GM19438 (cell line): ENCODE data around the gene NEURL2.
"Not testable (repeated sequence)": the region's sequence is repeated elsewhere in the genome, so short reads cannot be mapped to it uniquely, and the experiment has no call there.

ENCODE experiments used
- ATAC-seq: cut with Tn5 transposase; IDR thresholded peaks from one replicate; pipeline ENCODE4 v1.9.1; 2021; ENCODE audit warnings: low read depth; ENCODE audit not compliant: unreplicated experiment

Gene NEURL2

DNA sequence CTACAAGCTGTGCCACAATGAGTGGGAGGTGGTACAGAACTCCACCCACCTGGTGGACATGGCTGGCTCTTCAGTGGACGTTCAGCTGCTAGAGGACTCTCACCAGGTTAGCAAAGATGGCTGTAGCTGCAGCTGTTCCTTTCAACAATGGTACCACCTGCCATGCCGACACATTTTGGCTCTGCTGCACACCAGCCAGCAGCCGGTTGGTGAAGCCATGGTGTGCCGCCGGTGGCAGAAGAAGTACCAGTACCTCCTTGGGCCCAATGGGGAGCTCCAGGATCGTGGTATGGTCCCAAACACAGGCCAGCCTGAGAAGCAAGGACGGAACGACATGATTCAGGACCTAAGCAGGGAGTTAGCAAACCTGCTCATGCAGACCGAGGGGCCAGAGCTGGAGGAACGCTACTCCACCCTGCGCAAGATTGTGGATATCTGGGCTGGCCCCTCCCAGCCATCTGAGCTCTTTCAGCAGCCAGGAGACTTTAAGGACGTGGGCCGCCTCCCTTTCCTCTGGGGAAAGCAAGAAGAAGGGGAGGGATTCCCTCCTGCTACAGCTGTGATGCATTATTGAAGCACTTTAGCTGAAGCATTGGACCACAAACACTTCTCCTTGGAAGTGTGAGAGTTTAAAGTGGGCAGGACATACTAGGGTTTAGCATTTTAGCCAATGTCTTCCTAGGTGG, 12.8 kb downstream of the NEURL2 start:
- no peak for ATAC-seq

DNA sequence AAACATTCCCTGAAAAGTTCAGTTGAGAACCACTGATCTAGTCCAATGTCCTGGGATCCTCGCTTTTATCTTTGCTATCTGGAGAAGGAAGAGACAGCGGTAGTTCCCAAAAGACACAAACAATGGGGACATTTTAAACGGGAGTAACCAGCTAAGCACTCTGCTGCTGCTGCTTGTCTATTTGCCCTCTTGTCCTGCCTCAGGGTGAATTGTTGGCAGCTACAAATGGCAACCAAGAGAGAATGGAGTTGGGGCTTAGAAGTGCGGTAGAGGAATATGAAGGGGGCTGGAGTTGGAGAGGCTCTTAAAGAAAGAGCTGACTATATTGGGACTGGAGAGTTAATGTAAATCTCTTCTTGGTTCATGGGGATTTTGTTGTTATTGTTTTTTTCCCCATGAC, 16.4 kb downstream of the NEURL2 start:
- no peak for ATAC-seq

DNA sequence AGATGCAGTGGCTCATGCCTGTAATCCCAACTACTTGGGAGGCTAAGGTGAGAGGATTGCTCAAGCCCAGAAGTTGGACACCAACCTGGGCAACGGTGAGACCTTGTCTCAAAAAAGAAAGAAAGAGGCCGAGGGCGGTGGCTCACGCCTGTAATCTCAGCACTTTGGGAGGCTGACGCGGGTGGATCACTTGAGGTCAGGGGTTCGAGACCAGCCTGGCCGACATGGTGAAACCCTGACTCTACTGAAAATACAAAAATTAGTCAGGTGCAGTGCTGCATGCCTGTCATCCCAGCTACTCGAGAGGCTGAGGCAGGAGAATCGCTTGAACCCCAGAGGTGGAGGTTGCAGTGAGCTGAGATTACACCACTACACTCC, 16.9 kb downstream of the NEURL2 start:
- not testable (repeated sequence) for ATAC-seq

DNA sequence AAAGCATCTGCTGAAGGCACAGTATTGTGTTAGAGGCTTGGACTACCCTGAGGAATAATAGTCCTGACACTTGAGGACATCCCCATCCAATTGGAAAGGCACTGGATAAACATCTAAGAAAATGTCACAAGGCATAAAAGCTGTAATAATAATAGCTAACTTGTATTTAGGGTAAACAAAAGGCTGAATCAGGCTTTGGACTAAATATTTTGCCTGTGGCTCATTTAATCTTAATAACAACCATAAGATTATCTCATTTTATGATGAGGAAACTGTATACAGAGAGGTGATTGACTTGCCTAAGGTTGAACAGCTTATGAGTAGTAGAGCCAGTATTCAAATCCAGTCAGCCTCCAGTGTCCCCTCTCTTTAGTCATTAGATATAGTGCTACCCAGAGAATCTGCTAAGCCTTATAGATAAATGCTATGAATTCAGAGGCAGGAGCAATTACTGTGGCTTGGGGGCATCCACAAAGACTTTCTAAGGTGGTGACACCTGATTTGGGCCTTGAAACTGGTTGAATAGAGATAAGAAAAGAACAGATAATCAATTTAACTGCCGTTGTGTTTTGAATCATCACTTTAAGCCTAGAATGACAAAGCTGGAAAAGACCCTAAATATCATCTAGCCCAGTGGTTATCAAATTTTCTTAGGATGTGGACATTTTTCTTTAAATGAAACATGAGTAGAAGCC, 17.5 kb downstream of the NEURL2 start:
- no peak for ATAC-seq

DNA sequence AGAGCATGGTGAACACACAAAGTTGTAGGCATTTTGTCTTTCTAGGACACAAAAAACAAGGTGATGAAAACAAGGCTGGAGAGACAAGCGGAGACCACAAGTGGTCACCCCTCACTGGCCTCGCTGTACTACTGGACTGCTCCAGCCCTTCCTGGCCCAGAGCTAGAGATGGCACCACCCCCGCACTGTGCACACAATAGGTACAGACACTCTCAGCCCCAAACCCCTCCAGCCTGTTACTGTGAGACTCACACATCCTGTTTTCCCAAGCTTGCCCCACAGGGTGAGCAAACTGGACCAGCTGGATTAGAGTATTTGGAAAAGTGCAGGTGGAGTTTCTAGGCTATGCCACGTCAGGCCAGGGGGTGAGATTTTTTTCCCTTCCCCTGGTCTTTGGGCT, 18.4 kb downstream of the NEURL2 start:
- no peak for ATAC-seq

DNA sequence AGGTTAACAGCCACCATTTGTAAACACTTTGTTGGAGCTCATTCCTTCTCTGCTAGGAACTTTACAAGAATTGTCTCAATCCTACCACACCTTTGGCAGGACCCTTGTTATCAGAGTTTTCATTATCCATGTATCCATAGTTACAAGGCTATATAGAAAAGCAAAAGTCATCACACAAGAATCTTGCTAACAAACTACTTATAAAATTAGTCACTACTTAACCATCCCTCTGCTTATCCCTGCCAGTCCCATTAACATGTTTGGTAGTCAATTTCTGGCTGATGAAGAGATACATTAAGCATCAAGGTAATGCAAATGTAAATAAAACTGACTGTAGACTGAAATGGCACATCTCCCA, 23.2 kb downstream of the NEURL2 start:
- ATAC-seq: no peak

DNA sequence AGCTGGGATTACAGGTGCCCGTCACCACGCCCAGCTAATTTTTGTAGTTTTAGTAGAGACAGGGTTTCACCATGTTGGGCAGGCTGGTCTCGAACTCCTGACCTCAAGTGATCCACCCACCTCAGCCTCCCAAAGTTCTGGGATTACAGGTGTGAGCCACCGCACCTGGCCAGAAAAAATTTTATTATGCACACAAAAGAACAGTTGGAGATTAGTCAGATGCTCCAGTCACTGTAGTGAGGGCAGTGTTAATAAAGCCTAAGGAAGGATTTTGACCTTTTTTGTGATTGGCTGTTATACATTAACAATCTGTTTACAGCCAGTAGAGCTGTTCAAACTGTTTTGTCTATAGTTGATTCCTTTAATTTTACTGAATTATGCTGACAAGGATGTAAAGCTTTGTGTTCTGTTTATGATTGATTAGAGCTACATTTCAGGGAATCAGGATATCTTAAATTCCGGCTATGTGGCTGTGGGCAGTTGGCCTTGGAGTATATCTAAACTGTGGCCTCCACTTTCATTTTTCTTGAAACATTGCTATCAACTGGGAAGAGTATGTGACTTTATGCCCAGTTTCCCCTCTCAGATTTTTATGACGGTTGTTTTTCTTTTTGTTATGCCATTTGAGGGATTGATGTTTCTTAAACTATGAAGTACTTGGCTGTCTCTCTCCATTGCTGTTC, 23.7 kb downstream of the NEURL2 start:
- ATAC-seq: no peak

DNA sequence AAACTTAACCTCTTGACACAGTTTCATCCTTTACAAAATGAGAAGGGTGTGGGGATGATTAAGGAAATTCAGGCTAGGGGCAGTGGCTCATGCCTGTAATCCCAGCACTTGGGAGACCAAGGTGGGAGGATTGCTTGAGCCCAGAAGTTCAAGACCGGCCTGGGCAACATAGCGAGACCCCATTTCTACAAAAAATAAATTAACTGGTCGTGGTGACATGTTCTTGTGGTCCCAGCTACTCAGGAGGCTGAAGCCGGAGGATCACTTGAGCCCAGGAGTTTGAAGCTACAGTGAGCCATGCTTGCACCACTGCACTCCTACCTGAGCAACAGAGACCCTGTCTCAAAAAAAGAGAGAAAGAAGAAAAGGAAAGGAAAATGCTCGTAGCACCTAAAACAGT, 24.6 kb downstream of the NEURL2 start:
- ATAC-seq: no peak

DNA sequence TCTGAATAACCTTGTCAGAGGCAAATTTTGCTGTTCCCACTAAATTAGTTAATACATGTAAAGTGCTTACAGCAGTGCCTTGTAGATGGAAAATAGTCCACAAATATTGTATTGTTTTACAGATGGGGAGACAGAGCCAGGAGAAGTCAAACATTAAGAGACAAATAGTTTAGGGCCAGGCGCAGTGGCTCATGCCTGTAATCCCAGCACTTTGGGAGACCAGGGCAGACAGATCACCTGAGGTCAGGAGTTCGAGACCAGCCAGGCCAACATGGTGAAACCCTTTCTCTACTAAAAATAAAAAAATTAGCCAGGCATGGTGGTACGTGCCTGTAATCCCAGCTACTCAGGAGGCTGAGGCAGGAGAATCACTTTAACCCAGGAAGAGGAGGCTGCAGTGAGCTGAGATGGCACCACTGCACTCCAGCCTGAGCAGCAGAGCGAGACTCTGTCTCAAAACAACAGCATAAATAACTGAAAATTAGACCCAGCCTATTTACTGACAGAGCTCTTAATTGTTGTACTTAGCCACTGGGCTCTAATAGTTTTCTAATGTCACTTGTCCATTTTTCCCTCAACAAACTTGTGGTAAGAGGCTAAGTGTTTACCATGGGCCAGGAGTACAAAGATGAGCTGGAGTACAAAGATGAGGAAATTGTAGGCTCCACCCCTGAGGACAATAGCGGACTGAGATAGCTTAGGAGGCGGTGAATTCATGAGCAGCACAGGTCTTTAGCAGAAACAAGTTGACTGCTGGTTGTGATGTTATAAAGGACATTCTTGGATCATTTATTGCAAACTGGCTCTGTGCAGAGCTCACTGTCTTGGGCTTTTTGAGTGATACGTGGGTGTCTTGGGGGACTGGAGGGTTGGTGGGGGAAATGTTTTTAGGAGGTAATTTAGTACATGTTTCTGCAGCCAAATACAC, 27.2 kb downstream of the NEURL2 start:
- ATAC-seq: no peak

DNA sequence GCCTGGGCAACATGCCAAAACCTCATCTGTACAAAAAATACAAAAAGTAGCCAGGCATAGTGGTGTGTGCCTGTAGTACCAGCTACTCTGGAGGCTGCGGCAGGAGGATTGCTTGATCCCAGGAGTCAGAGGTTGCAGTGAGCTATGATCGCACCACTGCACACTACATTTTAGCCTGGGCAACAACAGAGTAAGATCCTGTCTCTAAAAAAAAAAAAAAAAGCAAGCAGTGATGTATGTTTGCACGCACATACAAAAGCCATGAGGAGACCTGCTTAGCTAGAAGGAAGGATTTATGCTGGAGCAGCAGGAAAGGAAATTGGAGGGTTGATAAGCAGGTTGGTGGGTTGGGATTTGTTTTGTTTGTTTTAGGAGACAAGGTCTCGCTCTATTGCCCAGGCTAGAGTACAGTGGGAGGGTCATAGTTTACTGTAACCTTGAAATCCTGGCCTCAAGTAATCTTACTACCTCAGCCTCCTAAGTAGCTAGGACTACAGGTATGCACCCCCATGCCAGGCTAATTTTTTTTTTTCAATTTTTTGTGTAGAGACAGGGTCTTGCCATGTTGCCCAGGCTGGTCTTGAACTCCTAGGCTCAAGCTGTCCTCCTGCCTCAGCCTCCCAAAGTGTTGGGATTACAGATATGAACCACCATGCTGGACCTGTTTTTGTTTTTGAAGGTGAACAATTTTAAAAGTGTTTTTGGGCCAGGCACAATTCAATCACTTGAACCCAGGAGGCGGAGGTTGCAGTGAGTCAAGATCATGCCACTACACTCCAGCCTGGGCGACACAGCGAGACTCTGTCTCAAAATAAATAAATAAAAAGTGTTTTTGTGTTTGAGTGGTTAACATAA, 29.6 kb downstream of the NEURL2 start:
- no peak for ATAC-seq

DNA sequence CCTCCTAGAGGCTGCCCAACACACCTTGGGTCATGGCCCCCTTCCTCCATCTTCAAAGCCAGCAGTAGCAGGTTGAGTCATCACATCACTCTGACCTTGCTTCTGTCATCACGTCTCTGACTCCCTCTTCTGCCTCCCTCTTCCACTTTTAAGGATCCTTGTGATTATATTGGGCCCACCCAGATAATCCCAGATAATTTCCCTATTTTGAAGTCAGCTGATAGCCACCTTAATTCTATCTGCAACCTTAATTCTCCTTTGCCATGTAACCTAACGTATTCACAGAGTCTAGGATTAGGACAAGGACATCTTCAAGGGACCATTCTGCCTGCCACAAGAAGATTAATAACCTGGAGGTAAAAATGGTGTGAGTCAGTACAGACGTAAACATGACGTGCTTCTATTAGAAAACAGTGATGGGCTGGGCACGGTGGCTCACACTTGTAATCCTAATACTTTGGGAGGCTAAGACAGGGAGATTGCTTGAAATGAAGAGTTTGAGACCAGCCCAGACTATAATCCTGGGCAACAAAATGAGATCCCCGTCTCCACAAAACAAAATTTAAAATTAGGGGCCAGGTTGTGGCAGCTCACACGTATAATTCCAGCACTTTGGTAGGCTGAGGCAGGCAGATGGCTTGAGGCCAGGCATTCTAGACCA, 30.3 kb downstream of the NEURL2 start:
- no peak for ATAC-seq

DNA sequence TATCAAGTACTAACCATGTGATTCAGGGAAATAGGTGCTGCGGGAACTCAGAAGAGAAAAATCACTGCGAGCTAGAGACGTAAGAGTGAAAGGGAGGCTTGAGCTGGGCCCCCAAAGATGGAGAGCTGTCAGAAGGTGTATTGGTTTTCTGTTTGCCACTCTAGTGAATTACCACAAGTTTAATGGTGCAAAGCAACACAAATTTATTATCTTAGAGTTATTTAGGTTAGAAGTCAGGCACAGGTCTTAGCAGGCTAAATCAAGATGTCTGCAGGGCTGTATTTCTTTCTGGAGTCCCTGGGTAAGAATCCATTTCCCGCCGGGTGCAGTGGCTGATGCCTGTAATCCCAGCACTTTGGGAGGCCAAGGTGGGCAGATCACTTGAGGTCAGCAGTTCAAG, 31.1 kb downstream of the NEURL2 start:
- no peak for ATAC-seq

DNA sequence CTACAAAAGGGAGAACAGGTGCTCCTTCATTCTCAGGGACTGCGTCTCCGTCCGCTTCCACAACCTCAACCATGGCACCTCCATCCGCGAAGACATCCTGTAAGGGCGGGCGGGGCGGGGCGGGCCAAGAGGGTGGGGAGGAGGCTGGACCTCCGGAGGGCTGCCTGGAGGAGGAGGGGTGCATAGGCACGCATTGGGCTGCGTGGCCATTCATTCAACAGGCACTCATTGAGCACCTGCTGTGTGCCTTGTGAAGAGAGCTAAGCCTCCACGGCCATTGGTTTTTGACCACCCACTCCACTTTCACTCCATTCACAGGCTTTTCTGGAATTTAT, 33.2 kb downstream of the NEURL2 start:
- peak; percentile 13 for ATAC-seq

DNA sequence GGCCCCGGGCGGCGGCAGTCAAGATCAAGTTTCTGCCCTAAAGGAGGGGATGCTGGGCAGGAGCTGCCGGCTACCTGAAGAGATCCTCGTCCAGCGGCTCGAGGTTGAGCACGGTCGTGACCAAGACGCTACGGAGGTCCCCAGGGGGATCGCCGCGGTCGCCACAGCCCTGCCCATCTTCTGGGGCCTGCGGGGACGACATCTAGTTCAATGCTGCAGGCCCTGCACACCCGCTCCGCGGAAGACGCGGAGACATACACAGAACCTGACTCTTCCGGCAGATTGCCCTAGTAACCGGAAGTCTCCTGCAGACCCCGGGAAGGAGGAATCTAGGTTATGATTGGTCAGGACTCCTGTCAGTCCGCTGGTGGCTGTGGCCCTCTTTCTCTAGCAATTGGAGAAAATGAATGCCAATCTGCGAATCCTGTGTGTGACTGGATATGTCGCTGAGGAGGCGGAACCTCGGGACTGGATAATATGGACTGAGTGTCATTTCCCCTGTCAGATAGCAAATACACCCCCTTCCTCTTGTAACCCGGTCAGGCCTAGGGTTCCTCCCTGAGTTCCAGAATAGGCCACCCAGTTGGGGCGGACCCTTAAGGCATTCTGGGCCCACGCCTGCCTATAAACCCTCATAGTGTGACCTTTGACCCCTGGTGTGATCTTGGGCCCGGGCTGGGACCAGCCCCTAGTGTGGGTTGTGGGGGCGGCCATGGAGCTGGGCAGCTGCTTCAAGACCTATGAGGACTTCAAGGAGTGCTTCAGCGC, 33.7 kb downstream of the NEURL2 start, which contains the start of the genes ACOT8 and ZSWIM3:
ACOT8 (minus strand) TSS at position 279 of the 768 bp plus-strand sequence; CDS start at position 202, 77 bp downstream.
ZSWIM3 (plus strand) TSS at position 501 of the 768 bp plus-strand sequence; CDS start at position 713, 212 bp downstream.
- peak; percentile 96 for ATAC-seq

DNA sequence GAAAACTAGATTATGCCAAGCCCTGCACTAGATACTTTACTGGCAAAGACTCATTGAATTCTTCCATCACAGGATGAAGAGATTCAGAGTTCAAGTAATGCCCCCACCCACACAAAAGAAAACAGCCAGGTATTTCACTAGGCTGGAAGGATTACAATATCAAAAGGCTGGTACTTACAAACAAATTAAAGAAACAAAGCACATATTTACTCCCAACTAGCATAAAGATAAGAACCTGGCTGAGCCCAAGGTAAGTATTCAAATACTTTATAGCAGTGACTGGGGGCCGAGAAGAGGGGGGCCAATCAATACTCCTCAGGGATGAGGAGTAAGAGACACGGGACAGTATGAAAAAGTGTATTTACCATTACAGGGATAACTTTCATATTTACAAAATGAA, 37.5 kb downstream of the NEURL2 start:
- ATAC-seq: no peak

DNA sequence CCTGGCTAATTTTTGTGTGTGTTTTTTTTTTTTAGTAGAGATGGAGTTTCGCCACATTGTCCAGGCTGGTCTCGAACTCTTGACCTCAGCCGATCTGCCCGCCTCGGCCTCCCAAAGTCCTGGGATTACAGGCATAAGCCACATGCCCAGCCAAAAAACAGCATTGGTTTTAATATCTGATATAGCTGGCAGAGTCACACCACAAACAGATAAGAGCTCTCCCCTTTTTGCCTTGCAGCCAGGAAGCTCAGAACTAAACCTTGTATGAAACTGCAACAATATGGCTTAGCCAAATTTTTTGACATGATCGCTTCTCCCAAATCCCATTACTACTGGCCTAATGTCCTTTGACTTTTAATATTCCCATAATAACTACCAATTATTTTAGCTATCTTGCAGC, 38.7 kb downstream of the NEURL2 start:
- no peak for ATAC-seq

DNA sequence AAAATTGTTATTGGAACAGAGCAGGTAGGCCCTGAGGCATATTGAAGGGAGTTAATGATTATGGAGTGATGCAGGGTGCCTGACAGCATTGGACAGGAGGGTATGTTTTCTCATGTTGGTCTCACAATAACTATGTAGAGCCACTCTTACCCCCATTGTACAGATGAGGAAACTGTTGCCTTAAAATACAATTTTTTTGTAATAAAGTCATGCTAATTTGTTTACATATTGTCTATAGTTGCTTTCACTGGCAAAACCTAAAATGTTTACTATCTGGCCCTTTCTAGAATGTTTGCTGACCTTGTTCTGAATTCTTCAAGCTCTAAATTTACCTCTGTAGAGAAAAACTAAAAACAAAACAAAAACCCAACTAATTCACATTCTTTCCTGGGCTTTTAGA, 39.5 kb downstream of the NEURL2 start:
- no peak for ATAC-seq

DNA sequence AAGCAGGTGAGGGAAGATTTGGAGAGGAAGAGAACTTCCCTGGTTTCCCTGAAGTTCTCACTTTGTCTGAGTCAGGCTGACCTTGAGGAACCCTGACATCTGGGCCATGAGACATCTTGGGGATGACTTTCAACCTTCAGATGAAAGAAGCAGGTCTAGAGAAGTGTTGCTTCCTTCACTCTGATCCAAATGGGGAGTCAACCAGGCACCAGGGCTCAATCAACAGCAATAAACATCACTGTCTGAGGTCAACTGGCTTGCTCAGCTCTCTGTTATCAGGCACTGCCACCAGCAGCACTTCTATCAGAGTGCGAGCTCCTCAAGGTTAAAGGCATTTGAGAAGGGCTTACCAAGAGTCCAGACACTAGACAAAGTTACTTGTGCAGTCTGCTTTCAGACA, 40.1 kb downstream of the NEURL2 start:
- no peak for ATAC-seq

DNA sequence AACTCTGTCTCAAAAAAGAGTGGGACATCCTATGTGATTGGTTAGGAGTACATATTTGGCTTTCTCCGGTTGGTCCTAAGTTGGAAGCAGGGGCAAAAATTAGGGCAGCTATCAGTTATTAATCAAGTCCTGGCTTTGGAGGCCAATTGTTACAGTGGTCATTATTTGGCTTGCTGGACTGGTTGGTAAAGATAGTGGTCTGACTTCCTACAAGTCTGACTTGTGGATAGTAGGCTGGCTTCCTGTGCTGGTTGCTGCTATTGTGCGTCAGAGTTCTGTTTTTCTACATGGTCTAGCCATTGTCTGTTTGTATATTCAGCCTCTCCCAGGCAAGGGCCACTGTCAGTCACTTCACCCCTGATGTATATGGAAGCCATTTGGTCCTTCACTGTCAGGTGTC, 40.8 kb downstream of the NEURL2 start:
- ATAC-seq: no peak
